Adrenal gland (tissue), 5 donors: Measurements from ENCODE around the gene CTBP2.

Experiments
- POLR2A ChIP-seq, 2 donors: fragments of 450-650 bp; IDR thresholded peaks; one replicate each; pipeline ENCODE4 v1.6.1; 2017; ENCODE audit warnings: antibody characterized with exemption in 2 of 2, mild to moderate bottlenecking in 2 of 2, moderate library complexity in 1 of 2
- TF ChIP-seq, protein P1 (sequence below), 6 experiments: fragments of 450-650 bp in 4 of 6; fragments of 200-600 bp in 2 of 6; sonication (generic) in 1 of 6; IDR thresholded peaks; 1 replicate in 5 of 6; 2 replicates in 1 of 6; pipeline versions ENCODE4 v1.5.1 to v1.8.0; 2016 to 2021; ENCODE audit warnings: antibody characterized with exemption in 6 of 6, mild to moderate bottlenecking in 2 of 6, moderate library complexity in 1 of 6
- donor health status: DM: no; HTN: no; CAD: no.

DNA sequence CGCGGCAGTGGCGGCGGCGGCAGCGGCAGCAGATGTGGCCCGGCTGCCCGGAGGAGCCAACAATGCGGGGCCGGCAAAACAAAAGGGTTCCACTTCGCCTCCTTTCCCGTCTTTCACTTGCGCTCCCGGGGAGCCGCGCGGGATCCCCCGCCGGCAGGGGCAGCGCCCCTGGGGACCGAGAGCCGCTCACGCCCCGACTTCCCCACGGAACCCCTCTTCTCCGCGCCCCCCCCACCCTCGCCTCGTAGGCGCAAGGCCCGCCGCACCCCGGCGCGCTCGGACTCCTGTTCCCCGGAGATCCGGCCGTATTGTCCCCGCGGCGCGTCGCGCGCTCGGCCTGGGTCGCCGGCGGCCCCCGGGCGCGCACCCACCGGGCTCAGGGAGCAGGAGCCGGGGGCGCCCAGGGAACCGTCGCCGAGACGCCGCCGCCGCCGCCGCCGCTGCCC, 854 bp downstream of the CTBP2 start:
- TF ChIP-seq, protein P1, sequence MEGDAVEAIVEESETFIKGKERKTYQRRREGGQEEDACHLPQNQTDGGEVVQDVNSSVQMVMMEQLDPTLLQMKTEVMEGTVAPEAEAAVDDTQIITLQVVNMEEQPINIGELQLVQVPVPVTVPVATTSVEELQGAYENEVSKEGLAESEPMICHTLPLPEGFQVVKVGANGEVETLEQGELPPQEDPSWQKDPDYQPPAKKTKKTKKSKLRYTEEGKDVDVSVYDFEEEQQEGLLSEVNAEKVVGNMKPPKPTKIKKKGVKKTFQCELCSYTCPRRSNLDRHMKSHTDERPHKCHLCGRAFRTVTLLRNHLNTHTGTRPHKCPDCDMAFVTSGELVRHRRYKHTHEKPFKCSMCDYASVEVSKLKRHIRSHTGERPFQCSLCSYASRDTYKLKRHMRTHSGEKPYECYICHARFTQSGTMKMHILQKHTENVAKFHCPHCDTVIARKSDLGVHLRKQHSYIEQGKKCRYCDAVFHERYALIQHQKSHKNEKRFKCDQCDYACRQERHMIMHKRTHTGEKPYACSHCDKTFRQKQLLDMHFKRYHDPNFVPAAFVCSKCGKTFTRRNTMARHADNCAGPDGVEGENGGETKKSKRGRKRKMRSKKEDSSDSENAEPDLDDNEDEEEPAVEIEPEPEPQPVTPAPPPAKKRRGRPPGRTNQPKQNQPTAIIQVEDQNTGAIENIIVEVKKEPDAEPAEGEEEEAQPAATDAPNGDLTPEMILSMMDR (IDR thresholded peaks at IDR 0.05), result no peak
- peak in 1 of 2 donors; percentile 31 for TF ChIP-seq POLR2A (IDR thresholded peaks at IDR 0.05)
